Nephron (organoid): ENCODE data around the gene IGFL1.
"Not testable (repeated sequence)": the region's sequence is repeated elsewhere in the genome, so short reads cannot be mapped to it uniquely, and the experiment has no call there.

Experiments
- H3K27ac Mint-ChIP-seq, 3 experiments: 2 replicates each; pipeline ENCODE4 v1.8.0; 2020; ENCODE audit warnings: mixed read lengths in 3 of 3, mild to moderate bottlenecking in 2 of 3, moderate library complexity in 1 of 3
- H3K27me3 Mint-ChIP-seq: 2 replicates; pipeline ENCODE4 v1.8.0; 2021; ENCODE audit warnings: low read depth, mild to moderate bottlenecking, moderate library complexity, mixed read lengths
- H3K36me3 Mint-ChIP-seq: 2 replicates; pipeline ENCODE4 v1.8.0; 2020; ENCODE audit warnings: low read depth, mixed read lengths
- H3K4me1 Mint-ChIP-seq: 2 replicates; pipeline ENCODE4 v1.8.0; 2020; ENCODE audit warnings: mixed read lengths
- H3K4me3 Mint-ChIP-seq, 3 experiments: 2 replicates each; pipeline ENCODE4 v1.8.0; 2020; ENCODE audit warnings: mild to moderate bottlenecking in 3 of 3, mixed read lengths in 3 of 3, moderate library complexity in 2 of 3
- H3K9me3 Mint-ChIP-seq: 2 replicates; pipeline ENCODE4 v1.8.0; 2020; ENCODE audit warnings: mixed read lengths
- CTCF ChIP-seq, 3 experiments: fragments of 200-600 bp; sonication (generic); IDR thresholded peaks; one replicate each; pipeline ENCODE4 v1.5.0; 2021; ENCODE audit warnings: antibody characterized with exemption in 3 of 3; ENCODE audit not compliant: unreplicated experiment in 3 of 3

IGFL1 gene

DNA sequence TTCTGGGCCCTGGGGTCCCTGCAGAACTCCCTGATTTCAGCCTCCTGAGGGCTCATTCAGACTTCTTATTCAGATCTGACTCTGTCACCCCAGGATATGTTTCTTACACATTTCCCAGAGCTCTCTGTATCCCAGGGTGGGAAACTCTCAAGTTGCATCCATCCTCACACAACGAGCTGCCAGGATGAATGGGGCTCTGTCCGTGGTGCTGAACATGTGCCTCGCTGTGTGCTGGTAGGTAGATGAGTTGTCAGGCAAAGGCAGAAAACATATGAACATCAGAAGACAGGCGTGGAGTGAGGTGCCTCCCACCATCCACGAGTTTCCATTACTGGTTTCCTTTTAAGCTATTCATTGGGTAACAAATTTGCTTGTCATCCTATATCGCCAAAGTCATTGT lies 11.4 kb upstream of the IGFL1 start:
- Mint-ChIP-seq H3K4me3 (no peak overlapping the region), H3K4me1 (no peaks in the 10 kb centered on the region), H3K27ac (no peak overlapping the region), H3K36me3 (no peaks in the 10 kb centered on the region), H3K9me3 (no peaks in the 10 kb centered on the region), H3K27me3 (peaks cover 54% of the 10 kb centered on the region)
- TF ChIP-seq CTCF (IDR thresholded peaks at IDR 0.05; ENCODE audit: unreplicated experiment in 3 of 3): no peak

GRCh38 chr19:46220038-46220615 lies 9.4 kb upstream of the IGFL1 start:
- no peak for TF ChIP-seq CTCF (IDR thresholded peaks at IDR 0.05; ENCODE audit: unreplicated experiment in 3 of 3)
- Mint-ChIP-seq H3K4me3 (no peak overlapping the region), H3K27me3 (peaks cover 47% of the 10 kb centered on the region)

DNA sequence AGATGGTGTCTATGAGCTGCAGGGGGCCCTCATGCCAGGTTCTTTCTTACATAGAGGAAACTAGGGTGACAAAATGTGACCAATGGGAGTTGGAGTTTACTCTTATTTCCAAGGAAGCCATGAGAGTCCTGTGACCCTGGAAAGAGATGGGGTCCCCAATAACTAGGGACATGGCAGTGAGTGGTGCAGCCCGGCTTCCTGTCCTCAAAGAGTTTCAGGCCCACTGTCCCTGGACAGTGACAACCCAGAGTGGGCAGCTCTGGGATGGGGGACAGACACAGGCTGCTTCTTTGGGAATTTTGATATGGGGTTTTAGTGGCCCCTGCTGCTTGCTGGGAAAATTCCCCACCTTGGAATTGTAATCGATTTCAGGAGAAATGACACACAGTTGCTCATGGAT lies 8.4 kb upstream of the IGFL1 start:
- H3K4me1 Mint-ChIP-seq: no peaks in the 10 kb centered on the region
- TF ChIP-seq CTCF (IDR thresholded peaks at IDR 0.05; ENCODE audit: unreplicated experiment in 3 of 3): no peak
- H3K36me3 Mint-ChIP-seq: no peaks in the 10 kb centered on the region
- no peak overlapping the region for H3K27ac Mint-ChIP-seq
- peaks cover 50% of the 10 kb centered on the region for H3K27me3 Mint-ChIP-seq
- H3K4me3 Mint-ChIP-seq: no peak overlapping the region
- H3K9me3 Mint-ChIP-seq: no peaks in the 10 kb centered on the region

More at GRCh38 chr19:46220038-46220615, 9.4 kb upstream of the IGFL1 start:
- no peaks in the 10 kb centered on the region for H3K4me1 Mint-ChIP-seq
- no peaks in the 10 kb centered on the region for H3K9me3 Mint-ChIP-seq
- H3K36me3 Mint-ChIP-seq: no peaks in the 10 kb centered on the region
- no peak overlapping the region for H3K27ac Mint-ChIP-seq

DNA sequence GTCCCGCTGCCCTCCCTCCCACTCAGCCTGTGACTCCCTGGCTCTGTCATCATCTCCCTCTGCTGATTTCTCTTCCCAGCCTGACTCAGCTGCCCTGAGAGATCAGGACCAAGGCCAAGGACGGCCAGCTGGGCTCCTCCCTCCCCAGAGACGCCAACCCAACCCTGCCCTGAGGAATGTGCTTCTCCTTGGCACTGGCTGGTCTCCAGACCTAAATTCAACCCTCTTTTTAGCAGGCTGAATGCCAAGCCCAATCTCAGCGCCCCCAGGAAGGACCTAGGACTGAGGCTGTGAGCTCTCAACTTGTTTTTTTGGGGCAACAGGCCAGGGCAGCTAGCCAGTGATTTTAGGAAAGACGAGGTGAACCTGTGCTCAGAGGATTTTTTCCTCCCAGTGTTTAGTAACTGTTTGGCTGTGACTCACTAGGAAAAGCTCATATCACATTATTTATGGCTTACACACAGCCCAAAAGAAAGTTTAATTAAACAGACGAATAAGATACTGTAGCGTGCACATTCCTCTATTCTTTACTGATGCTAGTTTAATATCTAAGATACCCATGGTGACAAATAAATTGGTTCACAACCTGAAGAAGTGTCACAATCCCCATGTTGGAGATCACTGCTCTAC lies 7.4 kb upstream of the IGFL1 start:
- TF ChIP-seq CTCF (IDR thresholded peaks at IDR 0.05; ENCODE audit: unreplicated experiment in 3 of 3): no peak
- Mint-ChIP-seq H3K36me3 (no peaks in the 10 kb centered on the region), H3K27ac (no peak overlapping the region), H3K9me3 (no peaks in the 10 kb centered on the region), H3K27me3 (peaks cover 45% of the 10 kb centered on the region), H3K4me1 (no peaks in the 10 kb centered on the region), H3K4me3 (no peak overlapping the region)

- H3K4me3 Mint-ChIP-seq, H3K9me3 Mint-ChIP-seq, H3K4me1 Mint-ChIP-seq, H3K27ac Mint-ChIP-seq, H3K36me3 Mint-ChIP-seq: not testable (repeated sequence)
- H3K27me3 Mint-ChIP-seq: peaks cover 43% of the 10 kb centered on the region
These were observed 5.8 kb upstream of the IGFL1 start for GRCh38 chr19:46223787-46224186.

GRCh38 chr19:46224773-46225172 lies 4.8 kb upstream of the IGFL1 start:
- Mint-ChIP-seq H3K27ac (no peak overlapping the region), H3K9me3 (no peaks in the 10 kb centered on the region), H3K4me1 (no peaks in the 10 kb centered on the region), H3K27me3 (peaks cover 37% of the 10 kb centered on the region), H3K4me3 (no peak overlapping the region), H3K36me3 (no peaks in the 10 kb centered on the region)
- TF ChIP-seq CTCF (IDR thresholded peaks at IDR 0.05; ENCODE audit: unreplicated experiment in 3 of 3): no peak
